Stimulated activated CD4-positive, alpha-beta T cell treated with anti-CD3 and anti-CD28 coated beads, Interleukin-2, amount 100 ng/mL, for 4 hours (primary cell): ENCODE results near the gene TRAK2.
"Not testable (repeated sequence)": the region's sequence is repeated elsewhere in the genome, so short reads cannot be mapped to it uniquely, and the experiment has no call there.

Source experiments
- DNase-seq: peaks from one replicate; pipeline ENCODE4 v3.0.0-alpha.2; 2020; ENCODE audit warnings: low read depth

Gene TRAK2

DNA sequence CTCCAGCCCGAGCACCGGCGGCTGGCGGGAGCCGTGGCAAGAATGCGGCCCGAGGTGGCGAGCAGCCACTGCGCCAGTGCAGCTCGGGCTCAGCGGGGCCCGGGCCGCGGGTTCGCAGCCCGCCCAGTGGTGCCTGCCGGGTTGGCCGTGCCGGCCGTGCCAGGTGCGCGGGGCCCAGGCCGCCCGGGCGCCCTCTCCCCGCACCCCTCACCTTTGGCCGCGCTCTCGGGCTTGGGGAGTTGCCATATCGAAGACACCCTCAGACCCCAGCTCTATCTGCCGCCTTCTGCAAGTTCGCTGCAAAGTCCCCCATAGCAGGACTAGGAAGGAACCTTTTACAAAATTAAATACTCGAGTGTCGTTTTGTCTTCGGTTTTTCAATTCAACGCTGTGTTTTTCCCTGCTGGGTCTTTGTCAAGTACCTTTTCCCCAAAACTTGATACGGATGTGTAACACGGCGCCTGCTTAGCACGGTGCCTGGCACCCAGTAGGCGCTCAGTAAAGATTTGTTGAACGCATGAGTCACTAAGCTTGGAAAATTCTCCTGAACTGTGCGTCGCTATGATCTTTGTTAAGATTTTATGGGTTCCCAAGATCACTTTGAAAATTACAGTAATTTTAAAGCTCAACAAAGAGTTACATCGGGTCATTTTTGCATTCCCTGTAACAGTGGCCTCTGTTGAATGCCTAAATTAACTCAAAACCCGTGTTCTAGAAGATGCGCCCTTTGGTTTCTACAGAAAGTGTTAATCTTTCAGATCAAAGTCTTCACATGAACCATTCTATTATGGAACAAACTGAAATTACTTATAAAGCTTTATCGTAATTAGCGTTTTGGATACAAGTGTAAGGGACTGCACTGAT lies 1.0 kb upstream of the TRAK2 start:
- DNase-seq: no peak

DNA sequence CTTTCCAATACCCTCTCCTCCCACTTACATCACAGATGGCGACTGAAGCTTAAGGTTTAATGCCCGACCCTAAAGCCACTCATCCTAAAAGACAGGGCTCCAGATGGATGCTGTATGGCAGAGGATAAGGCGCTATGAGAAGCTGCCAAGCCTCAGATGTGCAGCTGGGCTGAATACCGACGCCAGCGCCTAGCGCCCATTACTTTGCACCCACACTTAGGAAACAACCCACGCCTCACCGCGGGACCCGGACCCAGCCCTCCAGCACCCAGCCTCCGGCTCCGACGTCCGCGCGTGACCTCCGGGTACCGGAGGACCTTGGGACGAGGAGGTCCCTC lies 335 bp downstream of the TRAK2 start:
- no peak for DNase-seq

DNA sequence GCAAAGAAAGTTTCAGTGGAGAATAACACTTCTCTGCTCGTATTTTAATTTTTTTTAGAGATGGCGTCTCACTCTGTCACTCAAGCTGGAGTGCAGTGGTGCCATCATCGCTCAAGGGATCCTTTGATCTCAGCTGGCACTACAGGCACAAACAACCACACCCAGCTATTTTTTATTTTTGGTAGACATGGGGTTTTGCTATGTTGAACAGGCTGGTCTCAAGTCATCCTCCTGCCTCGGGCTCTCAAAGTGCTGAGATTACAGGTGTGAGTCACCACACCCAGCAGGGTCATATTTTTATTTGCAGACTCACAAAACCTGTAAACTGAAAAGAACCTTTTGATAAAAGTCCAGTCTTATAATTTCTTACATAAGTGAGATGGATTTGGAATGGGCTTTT lies 2.6 kb downstream of the TRAK2 start:
- DNase-seq: peak; percentile 15

DNA sequence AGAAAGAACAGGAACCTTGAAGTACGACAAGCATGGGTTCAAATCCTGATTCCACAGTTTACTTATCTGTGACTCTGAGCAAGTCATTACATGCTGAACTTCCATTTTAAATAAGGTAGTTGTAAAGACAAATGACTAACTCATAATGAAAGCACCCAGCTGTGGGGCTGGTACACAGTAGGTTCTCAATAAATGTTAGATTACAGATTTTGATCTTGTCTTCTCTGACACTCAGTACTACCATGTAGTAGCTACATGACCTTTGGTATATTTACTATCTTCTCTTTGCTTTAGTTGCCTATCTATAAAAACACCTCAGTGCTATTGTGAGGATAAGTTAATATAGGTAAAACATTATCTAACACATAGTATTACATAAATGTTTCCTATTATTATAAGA lies 3.2 kb downstream of the TRAK2 start:
- DNase-seq: no peak

DNA sequence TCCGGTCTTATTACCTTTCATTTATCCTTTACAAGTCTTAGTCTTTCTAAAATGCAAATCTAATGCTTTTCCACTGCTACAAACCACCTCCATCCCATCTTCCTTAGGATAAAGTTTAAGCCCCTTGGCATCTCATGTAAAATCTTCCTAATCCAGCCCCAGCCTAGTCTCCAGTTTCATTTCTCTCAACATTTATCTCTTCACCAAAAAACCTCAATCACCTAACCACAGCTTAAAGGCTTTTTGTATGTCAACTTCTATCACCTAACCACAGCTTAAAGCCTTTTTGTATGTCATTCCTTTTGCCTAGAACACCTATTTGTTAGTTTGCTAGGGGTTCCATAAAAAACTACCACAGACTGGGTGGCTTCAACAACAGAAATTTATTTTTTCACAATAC lies 4.2 kb downstream of the TRAK2 start:
- no peak for DNase-seq

DNA sequence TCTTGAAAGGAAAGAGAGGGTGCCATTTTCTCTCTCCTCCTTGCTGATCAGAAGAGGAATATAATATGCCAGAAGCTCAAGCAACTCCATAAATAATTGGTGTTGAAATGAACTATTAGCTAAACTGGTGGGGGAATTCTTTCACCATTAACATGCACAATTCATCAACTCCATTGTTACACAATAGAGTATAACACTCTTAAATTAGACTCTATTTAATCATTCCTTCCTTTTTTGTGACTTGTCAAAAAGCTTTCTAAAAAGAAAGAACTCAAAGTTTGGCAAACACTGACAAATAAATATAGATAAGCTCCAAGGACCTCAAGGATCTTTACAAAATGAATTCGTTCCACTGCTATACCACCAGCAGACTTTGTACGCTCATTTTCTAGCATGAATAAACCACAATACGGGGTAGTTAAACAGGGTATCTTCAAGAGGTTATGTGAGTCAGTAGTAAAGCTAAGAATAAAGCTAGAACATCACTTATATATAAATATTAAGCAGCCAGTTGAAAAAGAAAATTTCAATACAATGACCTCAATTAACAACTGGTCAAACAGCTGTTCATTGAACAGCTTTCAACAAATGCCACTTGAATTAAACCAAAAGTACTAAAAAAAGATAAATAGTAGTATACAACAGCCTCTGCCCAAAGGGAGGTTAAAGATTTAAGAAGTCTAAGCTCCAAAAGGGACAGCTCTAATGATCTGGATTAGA lies 6.4 kb downstream of the TRAK2 start:
- DNase-seq: no peak

DNA sequence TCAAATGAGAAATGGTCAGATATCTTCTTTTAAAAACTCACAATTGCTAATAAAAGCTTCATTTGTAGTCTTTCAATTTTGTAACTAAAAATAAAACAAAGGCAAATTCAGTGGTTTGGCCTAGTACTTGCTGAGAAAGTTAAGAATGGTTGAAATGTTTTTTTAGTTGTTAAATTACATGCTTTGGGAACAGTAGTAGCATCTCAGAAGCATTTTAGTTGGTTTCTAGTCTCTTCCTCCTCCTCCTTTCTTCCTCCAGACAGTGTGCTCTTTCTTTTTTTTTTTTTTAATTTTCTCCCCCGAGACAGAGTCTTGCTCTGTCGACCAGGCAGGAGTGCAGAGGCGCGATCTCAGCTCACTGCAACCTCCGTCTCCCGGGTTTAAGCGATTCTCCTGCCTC lies 9.8 kb downstream of the TRAK2 start:
- DNase-seq: no peak

DNA sequence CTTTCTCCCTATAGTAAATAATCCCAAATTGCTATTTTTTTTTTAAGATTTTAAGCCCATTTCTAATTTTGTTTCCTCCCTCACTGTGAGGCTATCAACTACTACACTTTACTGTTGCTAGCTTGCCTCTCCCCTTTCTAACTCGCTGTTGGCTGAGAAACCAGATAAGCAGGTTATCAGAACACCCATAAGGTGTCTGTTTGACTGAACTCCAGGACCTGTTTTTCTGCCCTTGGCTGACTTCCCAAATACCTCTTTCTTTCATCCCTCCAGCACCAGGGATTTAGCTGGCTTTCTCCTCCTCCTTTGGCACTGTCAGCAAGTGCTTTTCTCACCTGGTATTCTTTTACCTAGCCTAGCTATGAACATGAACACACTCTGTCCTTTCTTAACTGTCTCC lies 11.1 kb downstream of the TRAK2 start:
- no peak for DNase-seq

DNA sequence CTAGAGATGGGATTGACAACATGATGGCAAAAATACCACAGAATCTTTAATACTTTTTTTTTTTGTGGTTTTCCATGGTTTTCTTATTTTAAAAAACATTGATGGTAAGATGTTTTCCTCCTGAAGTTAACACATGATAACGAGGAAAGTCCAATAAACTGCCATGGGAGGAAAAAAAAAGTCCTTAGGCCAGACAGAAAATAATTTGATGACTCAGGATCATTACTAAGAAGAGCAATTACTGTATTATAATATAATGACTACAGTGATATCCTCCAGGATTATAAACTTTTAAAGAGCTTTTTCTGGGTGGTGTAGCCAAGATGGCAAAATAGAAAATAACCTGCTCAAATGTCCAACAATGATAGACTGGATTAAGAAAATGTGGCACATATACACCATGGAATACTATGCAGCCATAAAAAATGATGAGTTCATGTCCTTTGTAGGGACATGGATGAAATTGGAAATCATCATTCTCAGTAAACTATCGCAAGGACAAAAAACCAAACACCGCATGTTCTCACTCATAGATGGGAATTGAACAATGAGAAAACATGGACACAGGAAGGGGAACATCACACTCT lies 11.8 kb downstream of the TRAK2 start:
- DNase-seq: not testable (repeated sequence)

DNA sequence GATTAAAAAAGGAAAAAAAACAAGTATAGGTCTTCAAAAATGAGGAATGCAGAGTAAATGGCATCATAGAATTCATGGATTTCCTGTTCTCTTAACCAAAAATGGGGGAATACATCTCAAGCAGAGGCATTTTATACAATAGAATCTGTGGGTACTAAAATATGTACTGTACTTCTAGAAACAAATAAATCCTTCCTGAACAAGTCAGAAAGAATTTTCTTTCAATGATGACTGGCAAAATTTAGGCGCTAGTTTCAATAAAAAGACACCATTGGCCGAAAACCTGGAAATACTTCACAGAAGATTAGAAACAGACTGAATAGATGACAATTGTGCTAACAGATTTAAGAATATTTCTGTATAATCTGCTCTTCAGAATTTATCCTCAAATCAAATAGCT lies 15.1 kb downstream of the TRAK2 start:
- no peak for DNase-seq

DNA sequence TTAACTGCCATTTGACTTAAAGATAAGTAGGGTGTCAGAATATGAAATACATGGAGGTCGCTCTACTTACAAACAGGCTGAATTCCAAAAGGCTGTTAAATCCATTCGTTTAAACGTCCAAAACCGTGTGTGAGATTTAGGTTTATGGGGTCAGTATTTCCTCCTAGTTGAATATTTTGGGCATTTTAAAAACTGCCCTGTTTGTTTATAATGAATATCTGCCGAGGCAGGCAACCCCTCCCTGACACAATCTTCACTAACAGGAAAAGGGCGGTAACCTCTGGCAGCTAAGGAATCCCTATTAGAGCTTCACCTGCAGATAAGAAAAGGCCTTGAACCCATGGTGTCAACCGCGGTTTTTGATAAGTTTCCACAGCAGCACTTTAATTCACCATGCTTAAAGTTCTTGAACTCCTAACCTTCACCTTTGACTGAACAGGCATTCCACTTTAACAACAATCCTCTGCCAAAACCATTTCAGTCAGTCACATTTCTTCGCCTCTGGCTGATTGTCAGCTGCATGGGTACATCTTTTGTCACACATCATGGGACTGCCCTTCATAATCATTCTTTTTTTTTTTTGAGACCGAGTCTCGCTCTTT lies 17.8 kb downstream of the TRAK2 start:
- no peak for DNase-seq

DNA sequence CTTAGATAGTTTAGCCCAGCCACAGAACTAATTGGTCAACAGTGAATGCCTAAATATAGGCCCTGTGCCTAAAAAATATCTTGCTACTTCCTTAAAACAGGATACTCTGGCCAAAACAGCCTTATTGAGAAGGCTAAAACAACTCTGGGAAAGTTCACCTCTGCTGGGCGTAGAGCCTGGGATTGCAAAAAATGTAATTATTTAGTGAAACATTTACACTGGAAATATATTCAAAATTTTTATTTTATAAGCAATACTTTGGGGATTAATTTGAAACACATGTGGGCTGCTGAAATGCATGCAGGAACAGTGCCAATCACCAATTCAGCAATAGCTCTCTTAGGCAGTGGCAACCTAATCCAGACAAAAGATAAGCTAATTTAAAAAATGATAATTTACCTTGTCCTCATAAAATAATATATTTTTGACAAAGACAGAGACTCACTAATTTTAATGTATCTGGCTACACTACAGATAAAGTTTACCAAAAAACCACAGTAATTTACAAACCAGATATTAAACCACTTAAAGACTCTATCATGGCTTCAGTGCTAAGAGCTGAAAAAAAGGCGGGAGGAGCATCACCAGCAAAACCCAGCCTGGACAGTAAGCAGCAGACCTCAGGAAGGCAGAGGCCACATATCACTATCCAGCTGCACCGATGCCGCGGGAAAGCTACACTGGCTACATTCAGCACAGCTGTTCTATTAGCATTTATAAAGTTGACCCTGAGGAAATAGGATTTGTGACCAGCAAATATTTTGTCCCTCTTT lies 18.5 kb downstream of the TRAK2 start:
- DNase-seq: no peak

DNA sequence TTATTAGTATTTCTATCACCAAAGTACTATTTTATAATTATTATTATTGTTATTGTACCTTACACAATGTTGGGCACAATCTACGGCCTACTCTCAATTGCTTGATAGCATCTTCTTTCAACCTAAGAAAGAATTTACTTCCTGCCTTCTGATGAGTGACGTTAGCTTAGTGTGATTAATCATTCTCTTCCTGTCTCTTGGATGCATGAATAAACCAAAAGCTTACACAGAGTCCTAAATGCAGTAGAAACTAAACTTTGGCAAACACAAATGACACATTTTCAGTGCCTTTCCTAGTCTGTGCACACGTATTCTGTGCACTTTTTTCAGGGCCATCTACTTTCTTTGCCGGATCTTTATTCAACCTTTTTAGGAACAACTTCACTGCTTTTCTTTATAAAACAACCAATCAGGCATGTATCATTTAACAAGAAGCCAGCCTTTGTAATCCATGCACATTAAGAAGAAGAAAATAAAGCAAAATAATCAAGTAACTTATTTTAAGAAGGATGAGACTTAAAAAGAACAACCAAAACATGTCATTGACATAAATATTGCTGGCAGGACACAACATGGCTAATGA lies 19.1 kb downstream of the TRAK2 start:
- no peak for DNase-seq

DNA sequence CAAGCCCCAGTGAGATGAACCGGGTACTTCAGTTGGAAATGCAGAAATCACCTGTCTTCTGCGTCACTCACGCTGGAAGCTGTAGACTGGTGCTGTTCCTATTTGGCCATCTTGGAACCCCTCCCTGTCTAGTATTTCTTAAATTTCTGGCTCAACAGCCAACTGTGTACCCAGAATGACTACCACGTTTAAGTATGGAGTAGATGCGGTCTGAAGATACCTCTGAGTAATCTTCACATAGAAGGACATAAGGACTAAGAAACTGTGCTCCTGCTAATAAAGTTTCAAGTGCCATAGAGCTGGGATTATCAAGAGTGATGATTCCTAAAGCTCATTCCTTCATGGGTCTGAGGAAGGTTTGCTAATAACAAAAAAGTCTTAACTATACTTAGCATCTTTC lies 20.4 kb downstream of the TRAK2 start:
- no peak for DNase-seq

DNA sequence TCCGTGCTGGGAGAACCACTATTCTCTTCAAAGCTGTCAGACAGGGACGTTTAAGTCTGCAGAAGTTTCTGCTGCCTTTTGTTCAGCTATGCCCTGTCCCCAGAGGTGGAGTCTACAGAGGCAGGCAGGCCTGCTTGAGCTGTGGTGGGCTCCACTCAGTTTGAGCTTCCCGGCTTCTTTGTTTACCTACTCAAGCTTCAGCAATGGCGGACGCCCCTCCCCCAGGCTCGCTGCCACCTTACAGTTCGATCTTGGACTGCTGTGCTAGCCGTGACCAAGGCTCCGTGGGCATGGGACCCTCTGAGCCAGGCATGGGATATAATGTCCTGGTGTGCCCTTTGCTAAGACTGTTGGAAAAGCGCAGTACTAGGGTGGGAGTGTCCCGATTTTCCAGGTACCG lies 20.9 kb downstream of the TRAK2 start:
- DNase-seq: not testable (repeated sequence)

DNA sequence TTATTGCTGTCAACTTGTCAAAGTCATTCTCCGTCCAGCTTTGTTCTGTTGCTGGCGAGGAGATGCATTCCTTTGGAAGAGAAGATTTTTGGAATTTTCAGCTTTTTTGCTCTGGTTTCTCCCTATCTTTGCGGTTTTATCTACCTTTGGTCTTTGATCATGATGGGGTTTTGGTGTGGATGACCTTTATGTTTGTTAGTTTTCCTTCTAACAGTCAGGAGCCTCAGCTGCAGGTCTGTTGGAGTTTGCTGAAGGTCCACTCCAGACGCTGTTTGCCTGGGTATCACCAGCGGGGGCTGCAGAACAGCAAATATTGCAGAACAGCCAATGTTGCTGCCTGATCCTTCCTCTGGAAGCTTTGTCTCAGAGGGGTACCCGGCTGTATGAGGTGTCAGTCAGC lies 21.4 kb downstream of the TRAK2 start:
- DNase-seq: not testable (repeated sequence)

DNA sequence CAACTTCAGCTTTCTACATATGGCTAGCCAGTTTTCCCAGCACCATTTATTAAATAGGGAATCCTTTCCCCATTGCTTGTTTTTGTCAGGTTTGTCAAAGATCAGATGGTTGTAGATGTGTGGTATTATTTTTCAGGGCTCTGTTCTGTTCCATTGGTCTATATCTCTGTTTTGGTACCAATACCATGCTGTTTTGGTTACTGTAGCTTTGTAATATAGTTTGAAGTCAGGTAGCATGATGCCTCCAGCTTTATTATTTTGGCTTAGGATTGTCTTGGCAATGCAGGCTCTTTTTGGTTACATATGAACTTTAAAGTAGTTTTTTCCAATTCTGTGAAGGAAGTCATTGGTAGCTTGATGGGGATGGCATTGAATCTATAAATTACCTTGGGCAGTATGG lies 22.9 kb downstream of the TRAK2 start:
- not testable (repeated sequence) for DNase-seq

DNA sequence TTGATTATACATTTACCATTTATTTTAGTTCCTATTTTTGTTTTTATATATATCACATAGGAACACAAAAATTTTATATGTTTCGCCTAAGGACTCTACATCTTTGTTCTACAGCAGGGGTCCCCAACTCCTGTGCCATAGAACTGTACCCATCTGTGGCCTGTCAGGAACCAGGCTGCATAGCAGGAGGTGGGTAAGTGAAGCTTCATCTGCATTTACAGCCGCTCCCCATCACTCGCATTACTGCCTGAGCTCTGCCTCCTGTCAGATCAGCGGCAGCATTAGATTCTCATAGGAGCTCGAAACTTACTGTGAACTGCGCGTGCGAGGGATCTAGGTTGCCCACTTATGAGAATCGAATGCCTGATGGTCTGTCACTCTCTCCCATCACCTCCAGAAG lies 25.3 kb downstream of the TRAK2 start:
- DNase-seq: no peak

DNA sequence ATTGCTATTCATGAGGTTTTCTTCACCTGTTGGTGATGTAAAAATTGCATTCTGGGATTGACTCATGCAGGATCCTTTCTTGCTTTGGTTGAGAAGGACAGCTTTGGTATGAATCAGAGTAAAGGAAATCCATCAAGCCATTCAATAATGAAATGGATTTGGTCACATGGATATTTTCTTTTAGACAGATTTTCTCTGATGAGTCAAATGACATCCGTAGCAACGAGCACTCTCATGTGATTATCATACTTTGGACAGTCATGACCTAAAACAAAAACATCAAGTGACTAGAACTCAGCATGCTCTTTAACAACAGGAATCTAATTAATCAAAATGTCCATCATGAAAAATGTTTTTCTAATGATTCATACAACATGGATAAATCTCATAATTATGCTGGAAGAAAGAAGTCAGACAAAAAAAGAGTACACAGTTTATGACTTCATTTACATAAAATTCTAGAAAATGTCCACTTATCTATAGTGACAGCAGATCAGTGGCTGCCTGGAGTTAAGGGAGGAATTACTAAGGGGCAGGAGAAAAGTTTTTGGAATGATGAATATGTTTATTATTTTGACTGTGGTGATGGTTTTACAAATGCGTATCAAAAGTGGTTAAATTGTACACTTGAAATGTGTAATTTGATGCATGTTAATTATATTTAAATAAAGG lies 30.7 kb downstream of the TRAK2 start:
- no peak for DNase-seq

DNA sequence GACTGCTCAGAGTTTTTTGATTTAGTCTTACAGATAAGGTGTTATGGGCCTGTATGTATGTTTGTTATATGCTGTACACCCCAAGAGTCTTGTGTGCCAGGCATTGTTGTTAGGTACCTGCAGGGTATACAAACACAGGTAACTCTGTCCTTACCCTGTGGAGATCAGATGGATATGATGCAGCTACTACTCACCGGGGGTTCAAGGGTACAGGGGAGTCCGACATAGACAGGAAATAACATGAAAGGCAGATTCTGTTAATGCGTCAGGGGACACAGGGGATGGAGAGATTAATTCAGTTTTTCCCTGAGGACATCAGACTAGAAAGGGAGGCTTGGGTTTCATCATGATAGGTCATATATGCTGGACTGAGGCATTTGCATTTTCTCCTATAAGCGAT lies 31.3 kb downstream of the TRAK2 start:
- no peak for DNase-seq

DNA sequence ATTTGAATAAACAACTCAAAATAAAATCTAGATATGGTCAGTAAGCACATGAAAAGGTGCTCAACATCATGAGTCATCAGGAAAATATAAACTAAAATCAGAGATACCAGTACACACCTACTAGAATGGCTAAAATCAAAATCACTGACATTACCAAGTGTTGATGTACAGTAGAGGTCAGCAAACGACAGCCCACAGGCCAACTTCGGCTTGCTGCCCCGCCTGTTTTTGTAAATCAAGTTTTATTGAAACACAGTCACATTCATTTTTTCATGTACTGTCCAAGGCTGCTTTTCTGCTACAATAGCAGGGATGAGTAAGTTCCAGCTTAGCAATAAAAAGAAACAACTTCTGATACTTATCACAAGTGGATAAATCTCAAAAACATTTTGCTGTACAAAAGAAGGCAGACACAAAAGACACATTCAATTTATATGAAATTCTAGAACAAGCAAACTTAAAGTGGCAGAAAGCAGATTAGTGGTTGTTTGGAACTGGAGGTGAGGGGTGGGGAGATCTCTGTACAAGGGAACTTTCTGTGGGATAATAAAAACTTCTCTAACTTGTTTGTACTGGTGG lies 32.1 kb downstream of the TRAK2 start:
- no peak for DNase-seq
